ENCODE data around the gene DCDC2. TPM values are rescaled to one million over a fixed set of nuclear protein-coding genes. Genes with fewer than 3 reads are reported as not detected.
"Not testable (repeated sequence)": the region's sequence is repeated elsewhere in the genome, so short reads cannot be mapped to it uniquely, and the experiment has no call there.

The DCDC2 gene
- total RNA-seq, 2 donors from 2014 or later = 0.05 TPM; not detected in 1

GRCh38 chr6:24287239-24287638 lies 70.6 kb downstream of the DCDC2 start:
- ATAC-seq = no peak
- intact Hi-C loops (cut with DNase I) = loop anchor here in 1 of 2 donors (10.0 kb wide), 1 partner anchor 108 kb away; no protein-coding TSS in a partner anchor

DNA sequence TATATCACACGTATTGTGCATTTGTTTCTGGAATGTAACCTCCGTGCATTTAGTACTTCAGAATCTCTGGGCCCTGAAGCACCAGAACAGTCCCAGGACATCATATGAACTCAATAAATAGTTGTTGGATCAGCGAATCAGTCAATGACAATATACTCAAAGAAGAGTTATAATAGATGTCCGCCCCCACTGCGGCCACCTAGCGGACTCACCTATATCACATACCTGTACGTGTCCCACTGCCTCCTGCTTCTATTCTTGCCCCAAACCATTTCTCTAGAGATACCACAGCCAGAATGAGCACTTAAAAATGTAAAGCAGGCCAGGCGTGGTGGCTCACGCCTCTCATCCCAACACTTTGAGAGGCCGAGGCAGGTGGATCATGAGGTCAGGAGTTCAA lies 73.9 kb downstream of the DCDC2 start:
- DNase-seq (no peak), ATAC-seq (no peak)
- intact Hi-C loops (cut with DNase I) = loop anchor here (5.0 to 10.0 kb wide), 2 partner anchors 103 to 111 kb away; no protein-coding TSS in a partner anchor

More at GRCh38 chr6:24287239-24287638, 70.6 kb downstream of the DCDC2 start:
- DNase-seq = no peak

GRCh38 chr6:24283043-24283985 lies 74.5 kb downstream of the DCDC2 start:
- ATAC-seq = peak; percentile 89 to 97
- peak; percentile 77 for DNase-seq
- intact Hi-C loops (cut with DNase I) = loop anchor here (5.0 to 10.0 kb wide), 2 partner anchors 104 to 111 kb away; no protein-coding TSS in a partner anchor

GRCh38 chr6:24274441-24275083 lies 83.3 kb downstream of the DCDC2 start:
- ATAC-seq (no peak), DNase-seq (no peak)
- intact Hi-C loops (cut with DNase I) = no loop called here

GRCh38 chr6:24273096-24273870 lies 84.6 kb downstream of the DCDC2 start:
- intact Hi-C loops (cut with DNase I) = no loop called here

GRCh38 chr6:24272553-24272952 lies 85.3 kb downstream of the DCDC2 start:
- ATAC-seq (no peak), DNase-seq (no peak)
- intact Hi-C loops (cut with DNase I) = no loop called here

More at GRCh38 chr6:24273096-24273870, 84.6 kb downstream of the DCDC2 start:
- DNase-seq (no peak), ATAC-seq (no peak)

GRCh38 chr6:24272148-24272547 lies 85.7 kb downstream of the DCDC2 start:
- ATAC-seq (no peak), DNase-seq (no peak)
- intact Hi-C loops (cut with DNase I) = no loop called here

- no peak for ATAC-seq
- intact Hi-C loops (cut with DNase I) = no loop called here
- DNase-seq = no peak
Observed at GRCh38 chr6:24270011-24270410, 87.8 kb downstream of the DCDC2 start.

DNA sequence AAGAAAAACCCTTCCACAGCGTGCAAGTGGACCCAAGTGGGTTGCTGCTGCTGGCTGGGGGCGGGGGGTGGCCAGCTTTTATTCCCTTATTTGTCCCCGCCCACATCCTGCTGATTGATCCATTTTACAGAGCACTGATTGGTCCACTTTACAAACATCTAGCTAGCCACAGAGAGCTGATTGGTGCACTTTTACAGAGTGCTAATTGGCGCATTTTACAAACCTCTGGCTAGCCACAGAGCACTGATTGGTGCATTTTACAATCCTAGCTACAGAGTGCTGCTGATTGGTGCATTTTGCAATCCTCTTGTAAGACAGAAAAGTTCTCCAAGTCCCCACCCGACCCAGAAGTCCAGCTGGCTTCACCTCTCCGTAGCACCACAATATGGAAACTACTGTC lies 99.6 kb downstream of the DCDC2 start:
- DNase-seq; intact Hi-C loops (cut with DNase I); ATAC-seq: not testable (repeated sequence)

- ATAC-seq = no peak
- DNase-seq = no peak
- intact Hi-C loops (cut with DNase I) = no loop called here
Observed at GRCh38 chr6:24257282-24257681, 100.6 kb downstream of the DCDC2 start.

- ATAC-seq (no peak), DNase-seq (no peak)
- intact Hi-C loops (cut with DNase I) = no loop called here
Observed at GRCh38 chr6:24255676-24256075, 102.2 kb downstream of the DCDC2 start.

- intact Hi-C loops (cut with DNase I) = no loop called here
Observed at GRCh38 chr6:24253360-24253759, 104.5 kb downstream of the DCDC2 start.

GRCh38 chr6:24252280-24252679 lies 105.6 kb downstream of the DCDC2 start:
- intact Hi-C loops (cut with DNase I) = no loop called here
- DNase-seq = no peak
- ATAC-seq = no peak

More at GRCh38 chr6:24253360-24253759, 104.5 kb downstream of the DCDC2 start:
- DNase-seq (no peak), ATAC-seq (no peak)

DNA sequence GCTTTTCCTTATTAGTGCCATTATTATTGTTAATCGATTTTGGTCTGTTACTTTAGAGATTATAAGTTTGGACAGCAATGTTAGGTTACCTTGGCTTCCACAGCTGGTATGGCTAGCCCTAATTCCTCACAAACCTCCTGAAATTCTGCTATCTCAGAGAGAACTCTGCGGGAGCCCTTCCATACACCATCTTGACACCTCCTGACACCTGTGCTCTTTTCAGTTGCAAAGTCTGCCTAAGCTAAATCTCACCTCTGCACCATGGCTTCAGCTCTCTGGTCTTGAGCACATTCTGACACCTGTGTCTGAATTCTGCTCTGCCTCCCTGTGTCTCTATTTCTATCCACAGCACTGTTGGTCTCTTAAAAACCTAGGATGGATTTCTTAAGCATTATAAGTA lies 106.5 kb downstream of the DCDC2 start:
- intact Hi-C loops (cut with DNase I) = no loop called here
- DNase-seq (no peak), ATAC-seq (no peak)

- DNase-seq = no peak
- intact Hi-C loops (cut with DNase I) = no loop called here
- no peak for ATAC-seq
Observed at GRCh38 chr6:24249926-24250325, 107.9 kb downstream of the DCDC2 start.

GRCh38 chr6:24245275-24245674 lies 112.6 kb downstream of the DCDC2 start:
- ATAC-seq = no peak
- DNase-seq = no peak
- intact Hi-C loops (cut with DNase I) = no loop called here

- ATAC-seq (no peak), DNase-seq (no peak)
- intact Hi-C loops (cut with DNase I) = no loop called here
Observed at GRCh38 chr6:24242924-24243323, 114.9 kb downstream of the DCDC2 start.

- DNase-seq; ATAC-seq; intact Hi-C loops (cut with DNase I): not testable (repeated sequence)
Observed at GRCh38 chr6:24241779-24242178, 116.1 kb downstream of the DCDC2 start.

DNA sequence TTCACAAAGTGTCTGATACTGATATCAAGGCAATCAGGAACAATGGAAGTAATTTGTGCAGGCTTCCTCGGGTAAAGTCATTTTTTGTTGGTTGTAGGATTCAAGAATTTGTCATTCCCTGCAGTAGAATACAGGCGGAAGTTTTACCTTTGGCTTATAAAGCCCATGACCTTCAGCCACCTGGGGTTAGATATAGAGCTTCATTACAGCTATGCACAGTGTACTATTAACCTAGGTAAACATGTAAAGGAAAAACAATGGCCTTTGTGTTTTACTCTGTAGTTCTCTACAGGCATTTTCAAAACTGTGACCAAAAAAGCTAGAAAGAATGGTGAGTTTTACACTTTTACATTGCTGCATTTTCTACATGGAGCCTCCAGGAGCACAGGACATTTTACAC lies 116.9 kb downstream of the DCDC2 start:
- ATAC-seq = no peak
- DNase-seq = no peak
- intact Hi-C loops (cut with DNase I) = no loop called here

Data from left cardiac atrium (tissue), 4 donors.